A673 (cell line): ENCODE measurements around the gene IGFBP2. TPM values are rescaled to one million over a fixed set of nuclear protein-coding genes. Genes with fewer than 3 reads are reported as not detected.

ENCODE experiments used
- BruUV-seq: library from RNA; stranded (reverse); fragments of 400-500 nt; replicated peaks from 2 replicates; lab custom pipeline; 2021; lab: Mats Ljungman, UMichigan
- CTCF ChIA-PET: fragments of 300-600 bp; sonication (Branson Sonifier 250); formaldehyde crosslinking; loops from one replicate; lab custom pipeline; 2022; ENCODE audit warnings: antibody characterized with exemption; lab: Charles Lee
- POLR2A ChIA-PET: fragments of 300-600 bp; sonication (Branson Sonifier 250); formaldehyde crosslinking; loops from one replicate; lab custom pipeline; 2022; ENCODE audit warnings: antibody characterized with exemption; ENCODE audit not compliant: low non-redundant PET; lab: Charles Lee
- DNase-seq: peaks from one replicate; pipeline ENCODE4 v3.0.0-alpha.2; 2015; ENCODE audit warnings: low spot score
- H3K27ac ChIP-seq: fragments of 200-600 bp; sonication (generic); 2 replicates; pipeline ENCODE4 v1.5.1; 2016; ENCODE audit warnings: mixed run types, low read depth, mild to moderate bottlenecking, mixed read lengths, antibody characterized with exemption, low read length; ENCODE audit not compliant: poor library complexity, severe bottlenecking
- H3K27me3 ChIP-seq: fragments of 200-600 bp; sonication (generic); replicated peaks from 2 replicates; pipeline ENCODE4 v1.6.1; 2017; ENCODE audit warnings: mixed run types, low read depth, mild to moderate bottlenecking, mixed read lengths, antibody characterized with exemption, low read length; ENCODE audit not compliant: insufficient read depth, poor library complexity
- H3K36me3 ChIP-seq: fragments of 200-600 bp; sonication (generic); 2 replicates; pipeline ENCODE4 v1.6.1; 2016; ENCODE audit warnings: mixed run types, mild to moderate bottlenecking, mixed read lengths, antibody characterized with exemption, low read length; ENCODE audit not compliant: insufficient read depth, poor library complexity, severe bottlenecking
- H3K4me1 ChIP-seq: fragments of 200-600 bp; sonication (generic); 2 replicates; pipeline ENCODE4 v1.6.1; 2017; ENCODE audit warnings: mixed run types, mild to moderate bottlenecking, mixed read lengths, antibody characterized with exemption, low read length; ENCODE audit not compliant: insufficient read depth, poor library complexity, severe bottlenecking
- H3K4me3 ChIP-seq: fragments of 200-600 bp; sonication (generic); 2 replicates; pipeline ENCODE4 v1.5.1; 2016; ENCODE audit warnings: low read depth, mixed run types, mild to moderate bottlenecking, mixed read lengths, low read length; ENCODE audit not compliant: poor library complexity, severe bottlenecking
- H3K9me3 ChIP-seq: fragments of 200-600 bp; sonication (generic); 2 replicates; pipeline ENCODE4 v1.6.1; 2016; ENCODE audit warnings: mixed run types, low read depth, mild to moderate bottlenecking, mixed read lengths, antibody characterized with exemption, low read length; ENCODE audit not compliant: poor library complexity, severe bottlenecking
- EZH2 ChIP-seq: fragments of 200-600 bp; sonication (generic); IDR thresholded peaks from 2 replicates; pipeline ENCODE4 v1.6.1; 2017; ENCODE audit warnings: borderline replicate concordance, low read depth, mild to moderate bottlenecking, mixed read lengths, antibody characterized with exemption, low read length; ENCODE audit not compliant: poor library complexity, severe bottlenecking
- intact Hi-C: fragments of 100-400 bp; cut with micrococcal nuclease; formaldehyde crosslinking; loops from one replicate; pipeline ENCODE4 v1.10.0; 2022; ENCODE audit not compliant: unreplicated experiment
- total RNA-seq: library from RNA; stranded (reverse); gene quantifications from 2 replicates; pipeline ENCODE4 v1.2.3, GENCODE V29; 2021
- TF ChIP-seq, protein P1 (sequence below): fragments of 300-800, 200-600 bp; sonication (generic); conservative IDR thresholded peaks from 2 replicates; pipeline ENCODE4 v1.5.1; 2017; ENCODE audit warnings: low read depth, mild to moderate bottlenecking, antibody characterized with exemption, low read length, moderate library complexity, mixed read lengths

Gene IGFBP2
- total RNA-seq, 1 experiment from 2014 or later: 614 TPM

DNA sequence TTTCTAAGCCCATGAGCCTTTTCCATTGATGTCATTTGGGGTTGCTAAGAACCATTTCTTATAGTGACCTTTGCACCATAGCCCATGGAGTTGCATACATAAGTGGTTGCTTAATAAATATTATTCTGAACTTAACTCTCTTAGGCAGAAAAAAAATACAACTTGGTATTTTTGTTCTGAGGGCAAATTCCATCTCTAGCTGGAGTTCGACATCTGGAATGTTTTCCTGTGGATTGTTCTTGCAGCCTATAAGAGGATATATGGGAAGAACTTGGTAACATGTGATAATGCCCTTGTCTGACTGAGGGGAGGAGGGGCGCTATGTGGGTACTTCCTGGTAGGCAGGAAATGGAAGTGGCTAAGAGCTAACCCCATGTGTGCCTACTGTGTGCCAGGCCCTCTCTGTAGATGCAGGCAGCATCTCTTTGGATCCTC is 20.7 kb downstream of the IGFBP2 start:
- intact Hi-C loops: no loop called here
- no peaks in the 10 kb centered on the region for H3K9me3 ChIP-seq
- H3K27me3 ChIP-seq: no peaks in the 10 kb centered on the region
- H3K36me3 ChIP-seq: peaks cover 26% of the 10 kb centered on the region
- H3K27ac ChIP-seq: peak overlapping the region; percentile 39
- no peak for DNase-seq
- peaks cover 57% of the 10 kb centered on the region for H3K4me1 ChIP-seq
- CTCF ChIA-PET: interaction anchor here (0.6 kb wide), 1 partner anchor 19 kb away, joined by 4 read pairs; no protein-coding TSS in a partner anchor
- no peak overlapping the region for H3K4me3 ChIP-seq
- BruUV-seq: no TSS peak
- POLR2A ChIA-PET: no interaction called here
- TF ChIP-seq, protein P1, sequence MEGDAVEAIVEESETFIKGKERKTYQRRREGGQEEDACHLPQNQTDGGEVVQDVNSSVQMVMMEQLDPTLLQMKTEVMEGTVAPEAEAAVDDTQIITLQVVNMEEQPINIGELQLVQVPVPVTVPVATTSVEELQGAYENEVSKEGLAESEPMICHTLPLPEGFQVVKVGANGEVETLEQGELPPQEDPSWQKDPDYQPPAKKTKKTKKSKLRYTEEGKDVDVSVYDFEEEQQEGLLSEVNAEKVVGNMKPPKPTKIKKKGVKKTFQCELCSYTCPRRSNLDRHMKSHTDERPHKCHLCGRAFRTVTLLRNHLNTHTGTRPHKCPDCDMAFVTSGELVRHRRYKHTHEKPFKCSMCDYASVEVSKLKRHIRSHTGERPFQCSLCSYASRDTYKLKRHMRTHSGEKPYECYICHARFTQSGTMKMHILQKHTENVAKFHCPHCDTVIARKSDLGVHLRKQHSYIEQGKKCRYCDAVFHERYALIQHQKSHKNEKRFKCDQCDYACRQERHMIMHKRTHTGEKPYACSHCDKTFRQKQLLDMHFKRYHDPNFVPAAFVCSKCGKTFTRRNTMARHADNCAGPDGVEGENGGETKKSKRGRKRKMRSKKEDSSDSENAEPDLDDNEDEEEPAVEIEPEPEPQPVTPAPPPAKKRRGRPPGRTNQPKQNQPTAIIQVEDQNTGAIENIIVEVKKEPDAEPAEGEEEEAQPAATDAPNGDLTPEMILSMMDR: no peak
- no peak for TF ChIP-seq EZH2

DNA sequence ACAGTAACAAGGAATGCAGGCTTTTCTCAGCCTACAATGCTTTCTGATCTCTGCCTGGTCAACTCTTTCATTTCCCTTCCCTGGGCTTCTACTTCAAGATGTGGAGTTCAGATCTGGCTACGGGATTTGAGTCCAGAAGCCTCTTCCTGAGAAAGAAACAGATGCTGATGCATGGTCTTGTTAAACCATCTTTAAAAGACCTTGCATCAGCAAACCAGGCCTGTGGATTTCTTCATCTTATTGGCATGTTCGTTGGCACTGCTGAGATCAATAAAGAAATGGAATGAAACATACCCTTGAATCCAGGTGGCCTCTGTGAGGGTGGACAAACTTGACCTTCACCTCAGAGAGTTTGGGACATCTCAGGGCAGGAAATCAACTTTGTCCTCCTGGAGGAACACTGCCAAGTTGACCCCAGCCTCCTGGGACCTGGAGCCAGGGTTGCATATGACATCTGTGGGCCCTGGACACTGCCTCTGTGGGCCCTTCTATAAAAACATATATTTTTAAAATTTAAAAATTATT is 21.4 kb downstream of the IGFBP2 start:
- ChIA-PET POLR2A (interaction anchor here (0.6 kb wide), 1 partner anchor 15 kb away, joined by 3 read pairs; no protein-coding TSS in a partner anchor), CTCF (no interaction called here)
- Histone ChIP-seq H3K27me3 (no peaks in the 10 kb centered on the region), H3K4me3 (no peak overlapping the region), H3K9me3 (no peaks in the 10 kb centered on the region), H3K36me3 (peaks cover 32% of the 10 kb centered on the region), H3K27ac (peak overlapping the region; percentile 39), H3K4me1 (peaks cover 53% of the 10 kb centered on the region)
- DNase-seq: no peak
- BruUV-seq: no TSS peak
- intact Hi-C loops: no loop called here
- TF ChIP-seq, protein P1: no peak
- no peak for TF ChIP-seq EZH2

DNA sequence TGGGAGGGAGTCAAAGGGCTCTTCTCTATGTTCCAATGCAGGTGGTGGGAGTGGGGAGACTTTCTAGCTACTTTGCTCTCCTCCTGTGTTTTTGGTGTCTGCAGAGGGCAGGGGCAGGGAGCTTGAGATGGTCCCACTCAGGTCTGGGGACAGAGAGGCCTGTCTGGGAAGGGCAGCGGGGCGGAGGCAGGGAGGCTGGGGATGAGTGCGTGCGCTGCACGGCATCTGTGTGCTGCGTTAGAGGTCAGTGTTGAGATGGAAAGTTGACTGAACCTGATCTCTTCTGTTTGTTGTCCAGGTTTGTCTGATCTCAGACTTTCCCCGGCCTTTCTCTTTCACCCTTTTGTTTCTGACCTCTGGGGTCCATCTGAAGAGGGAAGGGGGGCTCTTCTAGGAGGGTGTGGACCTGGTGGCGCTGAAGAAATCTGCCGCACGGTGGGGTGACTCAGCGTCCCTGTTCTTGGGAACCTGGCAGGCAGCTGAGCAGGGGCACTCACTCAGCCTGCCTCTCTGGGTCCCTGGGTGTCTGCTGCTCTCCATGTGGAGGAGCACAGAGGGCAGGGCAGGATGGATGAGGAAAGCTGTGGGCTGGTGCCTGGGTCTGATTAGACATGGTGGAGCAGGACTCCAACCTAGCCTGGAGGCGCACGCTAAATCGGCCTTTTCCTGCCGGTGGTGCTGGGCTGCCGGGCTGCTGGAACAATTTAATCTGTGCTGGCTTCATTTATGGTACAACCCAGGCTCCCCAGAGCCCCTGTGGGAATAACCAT is 24.1 kb downstream of the IGFBP2 start:
- CTCF ChIA-PET: no interaction called here
- POLR2A ChIA-PET: no interaction called here

More for the DNA sequence above, 24.1 kb downstream of the IGFBP2 start:
- Histone ChIP-seq H3K27me3 (no peaks in the 10 kb centered on the region), H3K36me3 (peaks cover 52% of the 10 kb centered on the region), H3K4me1 (peaks cover 46% of the 10 kb centered on the region), H3K9me3 (no peaks in the 10 kb centered on the region), H3K27ac (peak overlapping the region; percentile 72), H3K4me3 (no peak overlapping the region)
- peak; percentile 65 for DNase-seq
- TF ChIP-seq EZH2: no peak
- TF ChIP-seq, protein P1: no peak
- no TSS peak for BruUV-seq
- intact Hi-C loops: no loop called here
